DMS114 treated with DMSO at 0.1 percent for 48 hours (cell line): ENCODE data around the gene VAX1.
"Not testable (repeated sequence)": the region's sequence is repeated elsewhere in the genome, so short reads cannot be mapped to it uniquely, and the experiment has no call there.

ENCODE experiments used
- DNase-seq: peaks from one replicate; lab custom pipeline; 2025; ENCODE audit not compliant: unreplicated experiment; lab: John Stamatoyannopoulos, UW

The VAX1 gene

DNA sequence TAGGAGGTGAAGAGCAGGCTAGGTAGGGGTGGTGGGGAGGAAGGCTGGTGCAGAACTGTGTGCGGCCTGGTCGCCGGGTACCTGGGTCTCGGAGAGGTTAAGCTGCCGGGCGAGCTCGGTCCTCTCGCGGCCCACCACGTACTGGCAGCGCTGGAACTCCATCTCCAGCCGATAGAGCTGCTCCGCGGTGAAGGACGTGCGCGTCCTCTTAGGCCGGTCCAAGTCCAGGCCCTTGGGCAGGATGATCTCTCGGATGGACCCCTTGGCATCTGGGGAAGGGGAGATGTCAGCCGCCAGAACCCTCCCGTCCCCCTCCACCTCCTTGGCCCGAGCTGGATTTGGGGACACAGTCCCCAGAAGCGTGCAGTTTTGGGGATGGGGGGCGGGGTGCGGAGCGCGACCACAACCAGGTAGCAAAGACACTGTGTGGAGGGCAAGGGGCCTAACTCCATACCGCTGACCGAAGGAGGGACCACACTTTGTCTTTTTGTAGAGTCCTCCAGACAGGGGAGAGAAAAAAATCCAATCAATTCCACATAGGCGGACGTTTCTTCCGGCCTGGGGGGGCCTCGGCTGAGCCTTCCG is 1.6 kb downstream of the VAX1 start:
- DNase-seq = peak; percentile 12

DNA sequence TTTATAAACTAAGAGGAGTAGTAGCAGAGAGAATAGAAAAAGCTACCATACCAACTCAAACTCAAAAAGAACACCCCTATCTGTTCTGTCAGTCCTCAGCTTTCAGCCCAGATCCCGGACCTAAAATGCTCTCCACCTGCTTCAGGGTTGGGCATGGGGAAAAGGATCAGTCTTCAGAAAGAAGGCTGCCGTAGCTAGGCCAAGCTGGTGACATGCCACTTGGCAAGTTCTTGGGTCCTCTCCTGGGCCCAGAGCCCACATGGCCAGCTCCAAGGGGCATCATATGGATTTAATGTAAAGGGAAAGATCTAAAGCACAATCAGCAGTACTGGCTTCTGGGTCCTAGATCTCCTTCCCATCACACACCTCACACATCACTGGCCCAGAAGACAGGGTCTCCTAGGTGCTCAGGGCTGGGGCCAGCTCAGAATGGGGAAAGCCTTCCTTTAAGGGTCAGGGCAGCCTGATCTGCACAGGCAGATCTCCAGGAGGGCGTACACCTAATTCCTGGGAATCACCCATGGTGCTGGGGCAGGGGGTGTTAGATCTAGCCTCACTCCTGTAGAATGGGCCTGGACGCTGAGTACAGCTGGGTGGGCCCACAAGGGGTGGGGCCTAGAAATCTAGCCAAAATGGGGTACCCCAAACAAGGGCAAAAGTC is 2.5 kb downstream of the VAX1 start:
- DNase-seq = no peak

DNA sequence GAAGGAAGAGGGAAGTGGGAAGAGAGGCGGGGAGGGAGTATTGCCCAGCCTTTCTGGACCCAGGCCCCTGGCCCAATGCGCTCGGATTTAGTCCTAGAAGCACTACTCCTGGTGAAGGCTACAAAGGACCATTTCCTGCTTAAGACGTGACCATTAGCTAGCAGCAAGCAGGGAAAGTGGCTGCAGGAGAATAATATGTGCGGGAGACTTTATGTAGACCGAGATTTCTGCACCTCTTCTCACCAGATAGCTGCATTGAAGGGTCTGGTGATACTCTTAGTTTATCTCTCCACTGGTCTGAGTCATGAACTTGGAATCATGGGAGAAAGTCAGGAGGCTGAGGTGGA is 3.1 kb downstream of the VAX1 start:
- DNase-seq = no peak

DNA sequence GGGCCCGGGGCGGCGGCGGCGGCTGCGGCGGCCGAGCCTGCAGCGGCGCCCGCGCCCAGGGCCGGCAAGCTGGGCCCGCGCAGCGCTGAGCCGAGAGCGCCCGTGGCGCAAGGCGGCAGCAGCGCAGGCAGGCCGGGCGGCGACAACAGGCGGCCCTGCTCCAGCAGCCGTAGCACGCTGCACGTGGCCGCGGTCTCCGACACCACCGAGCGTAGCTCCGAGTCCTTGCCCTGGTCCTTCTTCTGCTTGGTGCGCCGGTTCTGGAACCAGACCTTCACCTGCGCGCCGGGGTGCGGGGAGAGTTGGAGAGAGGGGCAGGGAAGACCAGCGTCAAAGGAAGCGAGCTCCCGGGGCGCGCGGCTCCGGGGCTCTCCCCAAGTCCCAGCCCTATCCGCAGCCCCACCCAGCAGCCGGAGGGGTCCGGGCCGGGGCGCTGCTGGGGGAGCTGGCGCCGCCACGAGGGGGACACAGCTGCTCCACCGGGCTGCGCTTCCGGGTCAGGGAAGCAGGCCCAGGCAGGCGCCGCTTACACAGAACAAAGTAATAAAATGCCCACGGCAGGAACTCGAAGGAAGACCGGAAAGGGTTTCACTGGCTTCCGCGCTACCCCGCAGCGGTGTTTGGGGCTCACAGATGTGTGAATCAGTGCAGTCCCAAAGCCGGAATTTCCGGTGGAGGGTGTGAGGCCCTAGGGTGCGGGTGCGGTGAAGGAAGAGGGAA is 3.6 kb downstream of the VAX1 start:
- DNase-seq = no peak

DNA sequence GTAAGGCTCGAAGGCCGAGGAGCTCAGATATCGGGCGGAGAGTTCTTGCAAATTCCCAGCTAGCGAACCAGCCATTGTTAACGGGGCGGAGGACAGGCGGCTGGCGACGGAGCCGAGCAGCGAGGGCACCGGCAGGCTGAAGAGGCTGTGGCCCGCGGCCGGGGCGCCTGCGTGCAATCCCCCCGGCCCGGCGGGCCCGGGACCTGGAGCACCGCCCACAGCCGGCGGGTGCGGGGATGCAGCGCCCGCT is 4.1 kb downstream of the VAX1 start:
- no peak for DNase-seq

DNA sequence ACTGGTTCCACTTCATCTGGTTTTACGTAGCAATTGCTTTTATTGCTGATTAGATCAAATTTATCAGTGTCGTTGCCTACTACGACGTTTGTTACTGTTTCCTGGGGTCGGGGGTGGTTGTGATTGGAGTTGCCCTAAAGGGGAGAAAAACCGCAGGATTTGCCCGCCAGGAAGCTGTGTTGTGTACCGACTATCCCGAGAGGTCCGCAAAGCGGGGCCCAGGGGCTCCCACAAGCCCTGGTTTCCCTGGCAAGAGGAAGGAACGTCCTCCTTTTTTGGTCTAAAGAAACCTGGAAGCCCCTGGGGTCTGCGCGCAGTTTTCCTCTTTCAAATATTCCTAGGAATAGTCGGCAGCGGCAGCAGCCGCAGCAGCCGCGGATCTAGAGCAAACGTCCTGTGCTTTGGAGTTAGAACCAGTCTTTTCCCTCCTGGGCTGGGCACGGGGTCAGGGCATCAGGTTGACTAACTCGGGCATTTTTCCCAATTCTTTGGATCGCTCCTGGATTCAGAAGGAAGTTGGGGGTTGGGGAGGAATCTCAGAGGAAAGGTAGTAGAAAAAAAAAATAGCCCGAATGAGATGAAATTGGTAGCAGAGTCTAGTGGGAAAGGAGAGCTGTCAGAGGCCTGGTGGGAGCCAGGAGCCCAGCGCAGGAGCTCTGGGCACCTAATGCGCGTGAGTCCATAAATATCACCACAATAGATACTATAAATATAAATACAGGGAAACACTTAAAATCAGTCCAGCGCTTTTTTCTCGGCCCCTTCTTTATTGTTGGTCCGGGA is 4.6 kb downstream of the VAX1 start:
- DNase-seq = no peak

DNA sequence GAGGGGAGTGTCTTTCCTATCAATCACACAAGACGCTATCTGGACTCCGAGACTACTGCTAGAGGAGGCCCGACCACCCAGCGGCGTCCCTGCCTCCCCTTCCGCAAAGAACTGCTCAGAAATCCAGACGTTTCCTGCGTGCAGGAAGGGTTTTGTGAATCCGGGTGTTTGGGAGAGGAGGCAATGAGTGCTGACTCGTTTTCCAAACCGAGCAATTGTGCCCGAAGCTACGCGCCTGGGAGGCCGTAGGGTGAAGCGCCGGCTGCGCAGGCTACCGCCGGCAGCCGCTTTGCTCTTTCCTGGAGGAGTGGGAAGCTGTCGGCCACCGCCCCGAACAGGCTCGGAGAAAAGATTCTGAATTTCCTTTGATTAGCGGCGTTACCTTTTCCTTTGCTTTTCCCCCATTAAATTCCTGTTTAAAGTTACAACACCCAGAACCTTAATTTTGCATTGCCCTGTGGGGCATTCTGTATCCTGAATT is 5.3 kb downstream of the VAX1 start:
- no peak for DNase-seq

DNA sequence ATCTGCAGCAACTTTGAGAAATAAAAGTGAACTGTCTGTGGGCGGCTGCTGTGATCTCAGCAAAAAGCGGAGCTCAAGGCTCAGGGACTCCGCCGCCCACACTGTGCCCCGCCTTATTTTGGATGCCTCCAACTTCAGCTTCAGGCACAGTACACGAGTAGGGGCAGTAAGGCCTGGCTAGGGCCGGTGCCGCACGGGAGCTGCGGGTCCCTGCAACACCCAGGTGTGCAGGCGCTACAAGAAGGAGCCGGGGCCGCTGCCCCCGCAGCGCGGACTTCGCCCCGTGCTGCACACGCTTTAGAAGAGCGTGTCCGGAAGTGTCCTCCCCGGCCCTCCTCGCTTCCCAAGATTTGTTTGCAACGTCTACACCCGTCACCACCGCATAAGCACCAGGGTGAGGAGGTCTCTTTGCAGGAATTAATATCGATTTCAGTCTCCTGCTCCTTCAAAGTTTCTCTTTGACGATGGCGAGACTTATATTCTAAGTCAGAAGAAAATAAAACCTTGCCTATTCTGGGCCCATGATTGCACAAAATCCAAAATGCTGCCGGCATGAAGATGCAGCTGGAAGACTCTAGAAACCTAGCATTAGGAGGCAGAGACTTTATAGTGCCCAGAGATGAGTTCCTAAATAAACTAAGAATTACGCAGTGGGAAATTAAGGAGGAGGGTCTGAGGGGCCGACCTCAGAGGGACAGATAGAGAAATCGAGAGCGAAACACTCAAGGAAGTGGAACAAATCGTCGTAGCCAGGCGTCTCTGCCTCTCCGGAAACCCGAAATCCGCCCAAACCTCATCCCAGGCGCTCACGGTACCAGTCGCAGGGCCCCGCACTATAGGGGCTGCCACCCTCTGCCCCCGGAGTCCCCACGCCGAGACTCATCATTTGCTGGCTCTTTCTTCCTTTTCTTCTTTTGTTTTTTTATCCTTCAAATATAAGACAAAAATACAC is 6.4 kb downstream of the VAX1 start:
- DNase-seq = no peak

DNA sequence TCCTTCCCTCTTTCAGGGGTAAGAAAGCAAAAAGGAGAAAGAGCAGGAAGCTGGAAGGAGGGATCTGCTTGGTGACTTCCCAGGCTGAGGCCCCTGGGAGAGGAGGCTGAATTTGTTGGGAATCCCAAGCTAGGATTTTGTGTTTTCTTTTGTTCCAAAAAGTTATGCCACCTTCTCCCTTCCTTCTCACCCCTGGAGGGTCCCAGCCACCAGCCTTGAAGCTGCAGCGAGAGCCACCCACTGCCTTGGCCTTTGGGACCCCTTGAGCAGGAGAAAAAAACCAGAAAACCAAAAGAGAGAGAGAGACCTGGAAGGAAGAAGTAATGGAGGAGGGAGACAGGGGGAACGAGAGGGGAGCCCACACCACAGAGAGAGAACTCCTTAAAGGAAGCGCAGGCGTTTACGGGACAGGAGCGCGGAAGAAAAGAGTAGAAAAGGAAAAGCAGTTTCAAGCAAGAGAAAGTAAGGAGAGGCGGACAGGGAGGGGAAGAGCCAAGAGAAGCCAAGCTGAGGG is 7.2 kb downstream of the VAX1 start:
- no peak for DNase-seq

DNA sequence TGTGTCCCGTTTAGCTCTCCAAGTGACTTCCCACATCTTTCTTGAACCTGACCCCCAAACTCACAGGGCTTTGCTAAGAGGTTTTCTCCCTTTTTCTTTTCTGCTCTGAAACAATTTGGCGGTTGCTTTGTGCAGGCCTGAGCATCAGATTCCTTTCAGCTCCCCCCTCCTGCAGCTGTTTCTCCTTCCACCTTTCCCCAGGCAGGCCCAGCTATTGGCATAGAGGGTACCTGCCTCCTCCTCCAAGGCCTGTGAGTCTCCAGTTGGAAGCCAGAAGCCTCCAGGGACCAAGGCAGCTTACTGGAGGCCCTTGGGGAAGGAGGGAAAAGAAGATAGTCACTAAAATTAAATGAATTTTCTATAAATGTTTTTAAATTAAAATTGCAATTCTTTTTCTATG is 7.7 kb downstream of the VAX1 start:
- DNase-seq = no peak

DNA sequence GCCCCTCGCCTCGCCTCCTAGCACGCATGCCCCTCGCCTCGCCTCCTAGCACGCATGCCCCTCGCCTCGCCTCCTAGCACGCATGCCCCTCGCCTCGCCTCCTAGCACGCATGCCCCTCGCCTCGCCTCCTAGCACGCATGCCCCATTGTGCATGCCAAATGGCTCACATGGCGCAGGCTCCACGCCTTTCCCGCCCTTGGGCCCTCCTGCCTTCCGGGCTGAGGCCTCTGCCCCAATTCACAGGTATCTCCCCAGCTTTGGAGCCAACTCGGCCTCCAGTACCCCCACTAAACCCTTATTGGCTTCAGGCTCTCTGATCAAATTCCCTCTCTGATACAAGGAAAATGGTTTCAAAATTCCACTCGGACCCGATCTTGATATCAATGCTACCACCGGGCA is 11.4 kb downstream of the VAX1 start:
- not testable (repeated sequence) for DNase-seq

DNA sequence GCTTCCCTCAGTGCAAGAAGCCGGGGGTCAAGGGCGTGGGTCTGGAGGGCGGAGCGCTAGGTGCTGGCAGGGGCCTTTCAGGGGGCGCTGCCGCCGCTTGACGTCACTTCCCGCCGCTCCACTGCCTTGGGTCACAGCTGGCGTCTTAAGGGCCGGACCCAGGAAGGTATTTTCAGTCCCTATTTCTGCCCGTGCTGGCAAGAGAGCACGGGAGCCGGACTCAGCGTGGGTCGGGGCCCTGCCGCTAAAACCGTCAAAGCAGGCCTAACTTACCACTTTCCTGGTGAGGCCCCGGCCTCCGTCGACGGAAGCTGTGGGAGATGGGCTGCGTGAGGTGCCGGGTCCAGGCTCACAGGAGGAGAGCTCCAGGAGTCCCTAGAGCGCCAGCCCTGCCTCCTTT is 12.0 kb downstream of the VAX1 start:
- no peak for DNase-seq

DNA sequence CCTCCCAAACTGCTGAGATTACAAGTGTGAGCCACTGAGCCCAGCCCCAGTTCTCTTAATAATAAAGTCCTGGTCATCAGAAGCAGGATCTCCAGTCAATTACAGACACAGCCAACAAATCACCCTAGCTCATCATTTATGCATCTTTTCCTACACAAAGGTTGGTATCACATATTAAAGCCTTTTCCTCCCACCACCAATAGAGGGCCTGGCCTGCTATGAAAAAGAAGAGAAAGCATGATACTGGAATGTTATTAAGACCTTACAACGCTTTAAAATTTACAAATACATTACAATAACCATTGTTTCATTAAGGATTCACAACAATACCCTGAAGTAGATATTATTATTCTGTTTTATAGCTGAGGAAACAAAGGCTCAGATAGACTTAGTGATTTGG is 25.9 kb downstream of the VAX1 start:
- peak; percentile 25 for DNase-seq

DNA sequence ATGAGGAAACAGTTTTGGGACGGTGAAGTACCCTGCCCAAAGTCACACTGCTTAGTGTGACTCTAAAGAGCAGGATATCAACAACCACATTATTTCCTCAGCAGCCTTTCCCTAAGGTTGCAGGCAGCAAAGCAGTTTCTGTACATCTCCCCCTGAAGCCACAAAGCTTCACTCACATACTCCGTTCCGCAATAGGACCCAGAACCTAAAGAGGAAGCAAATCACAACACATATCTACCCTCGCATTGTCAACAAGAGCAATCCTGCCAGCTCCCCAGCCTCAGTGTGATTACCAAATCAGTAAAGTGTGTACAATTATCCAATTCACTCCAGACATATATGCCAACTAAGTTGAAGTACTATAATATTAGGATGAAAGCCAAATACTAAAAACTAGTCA is 30.8 kb downstream of the VAX1 start:
- no peak for DNase-seq

DNA sequence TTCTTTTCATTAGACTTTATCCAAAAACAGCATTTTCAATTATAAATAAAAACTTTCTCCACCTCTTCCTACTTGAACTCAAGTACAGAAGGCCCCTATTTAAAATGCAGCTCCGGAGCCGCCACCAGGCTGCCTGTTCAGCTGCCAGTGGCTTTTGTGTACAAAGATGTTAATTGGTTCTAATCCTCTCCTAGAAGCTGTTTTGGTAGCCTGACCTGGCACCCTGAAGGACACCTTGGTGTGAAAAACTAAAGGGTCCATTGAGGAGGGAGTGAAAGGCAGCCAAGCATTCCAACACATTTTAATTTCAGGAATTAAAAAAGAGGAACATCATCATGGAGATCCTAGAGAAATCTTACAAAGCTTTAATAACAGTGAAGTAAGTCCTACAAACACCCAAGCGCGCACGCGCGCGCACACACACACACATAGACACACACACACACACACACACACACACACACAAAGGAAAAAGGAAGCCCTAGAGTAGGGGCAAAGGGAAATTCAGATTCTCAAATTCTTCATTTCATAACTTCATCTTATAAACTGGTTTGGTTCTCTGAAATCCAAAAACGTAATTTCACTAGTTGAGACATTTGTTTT is 41.4 kb downstream of the VAX1 start:
- DNase-seq = no peak

DNA sequence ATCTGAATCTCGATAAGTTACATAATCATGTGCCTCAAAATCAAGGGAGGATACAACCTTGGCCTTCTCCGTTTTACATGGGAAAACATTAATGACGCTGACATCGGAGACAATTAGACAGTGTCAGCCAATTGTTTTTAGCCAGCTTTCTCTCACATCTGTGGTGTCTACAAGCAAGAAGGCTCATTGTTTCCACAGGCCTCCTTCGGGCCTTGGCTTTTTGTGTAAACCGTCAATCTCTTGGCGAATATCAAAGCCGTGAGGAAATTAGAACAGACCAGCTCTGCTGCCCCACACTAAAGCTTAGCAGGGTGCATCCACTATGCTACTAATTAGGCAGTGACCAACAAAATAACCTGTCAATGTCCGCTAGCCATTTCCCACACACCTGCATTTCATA is 43.2 kb downstream of the VAX1 start:
- no peak for DNase-seq

DNA sequence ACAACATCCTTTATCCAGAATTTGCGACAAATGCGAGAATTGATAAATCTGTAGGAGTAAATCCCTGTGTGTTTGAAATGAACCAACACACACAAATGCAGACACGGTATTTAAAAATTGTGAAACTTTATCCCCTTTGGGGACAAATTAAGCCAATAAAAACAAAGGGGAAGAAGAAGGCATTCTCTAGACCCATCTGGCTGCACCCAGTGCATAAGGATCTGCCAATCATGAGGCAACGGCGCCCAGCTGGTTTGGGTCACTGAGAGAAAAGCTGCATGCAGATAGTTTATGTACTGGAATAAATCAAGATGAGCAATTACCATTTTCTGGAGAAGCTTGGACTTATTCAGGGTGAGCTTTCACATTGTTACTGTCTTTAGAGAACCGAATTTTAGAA is 45.7 kb downstream of the VAX1 start:
- DNase-seq = no peak

DNA sequence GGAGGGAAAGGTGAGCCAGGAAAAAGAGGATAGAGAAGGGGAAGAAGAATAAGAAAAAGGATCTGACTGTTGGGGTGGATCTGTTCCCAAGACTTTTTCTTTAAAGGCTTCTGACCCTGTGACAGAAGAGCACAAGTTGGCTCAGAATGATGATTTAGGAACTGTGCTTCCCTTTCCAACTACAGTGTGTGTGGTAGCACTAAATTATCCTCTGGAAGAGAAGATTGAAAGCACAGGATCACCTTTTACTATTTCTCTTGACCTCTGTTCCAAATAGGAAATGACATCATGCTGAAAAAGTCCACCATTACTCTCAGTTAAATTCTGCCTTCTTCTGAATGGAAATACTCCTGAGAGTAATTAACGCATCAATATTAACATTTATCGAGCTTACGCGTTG is 47.2 kb downstream of the VAX1 start:
- no peak for DNase-seq

DNA sequence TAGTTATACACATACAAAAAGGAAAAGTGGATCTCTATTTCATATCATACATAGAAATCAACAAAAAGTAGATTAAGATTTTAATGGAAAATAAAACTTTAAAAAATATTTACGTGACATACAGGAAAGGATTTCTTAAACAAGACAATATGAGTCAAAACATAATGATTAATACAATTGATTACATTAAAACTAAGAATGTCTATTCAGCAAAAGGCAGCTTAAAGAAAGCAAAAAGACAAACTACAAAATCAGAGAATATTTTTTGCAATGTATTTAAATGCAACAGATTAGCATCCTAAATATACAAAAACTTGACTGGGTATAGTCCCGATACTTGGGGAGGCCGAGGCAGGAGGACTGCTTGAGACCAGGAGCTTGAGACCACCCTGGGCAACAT is 50.5 kb downstream of the VAX1 start:
- no peak for DNase-seq

DNA sequence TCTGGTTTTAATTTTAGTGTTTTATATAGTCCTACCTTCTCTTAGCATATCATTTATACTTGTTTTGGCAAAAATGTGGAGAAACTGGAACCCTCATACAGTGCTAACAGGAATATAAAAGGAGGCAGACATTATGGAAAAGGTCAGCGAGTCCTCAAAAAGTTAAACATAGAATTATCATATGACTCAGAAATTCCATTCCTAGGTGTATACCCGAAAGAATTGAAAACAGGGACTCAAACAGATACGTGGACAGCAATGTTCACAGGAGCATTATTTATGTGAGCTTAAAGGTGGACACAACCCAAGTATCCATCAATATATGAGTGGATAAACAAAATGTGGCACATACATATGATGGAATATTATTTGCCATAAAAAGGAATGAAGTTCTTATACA is 51.5 kb downstream of the VAX1 start:
- DNase-seq = no peak
